CD4-positive, alpha-beta T cell treated with Interleukin-10 for 1 hour (primary cell): ENCODE measurements around the gene KDM4C.
A peak's percentile ranks its signal among the peaks of the same experiment; 100 is the strongest.

Experiments
- DNase-seq: peaks from one replicate; pipeline ENCODE4 v3.0.0-alpha.2; 2020

Gene KDM4C

DNA sequence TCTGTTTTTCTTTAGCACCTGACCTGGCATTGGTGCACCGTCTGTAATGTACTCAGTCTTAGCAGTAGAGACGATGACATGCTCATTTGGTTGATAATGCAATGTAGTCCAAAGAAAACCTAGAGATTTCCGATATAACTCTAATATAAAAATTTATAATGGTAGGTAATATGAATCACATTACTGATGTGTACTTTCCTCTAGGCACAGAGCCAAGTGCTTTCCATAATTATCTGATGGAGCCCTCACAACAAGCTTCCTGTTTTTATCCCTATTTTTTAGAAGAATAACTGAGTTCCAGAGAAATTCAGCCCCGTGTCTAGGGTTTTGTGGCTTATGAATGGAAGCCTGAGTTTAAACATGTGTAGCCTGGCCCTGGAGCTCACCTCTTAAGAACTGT is 53.7 kb downstream of the KDM4C start:
- DNase-seq = no peak

DNA sequence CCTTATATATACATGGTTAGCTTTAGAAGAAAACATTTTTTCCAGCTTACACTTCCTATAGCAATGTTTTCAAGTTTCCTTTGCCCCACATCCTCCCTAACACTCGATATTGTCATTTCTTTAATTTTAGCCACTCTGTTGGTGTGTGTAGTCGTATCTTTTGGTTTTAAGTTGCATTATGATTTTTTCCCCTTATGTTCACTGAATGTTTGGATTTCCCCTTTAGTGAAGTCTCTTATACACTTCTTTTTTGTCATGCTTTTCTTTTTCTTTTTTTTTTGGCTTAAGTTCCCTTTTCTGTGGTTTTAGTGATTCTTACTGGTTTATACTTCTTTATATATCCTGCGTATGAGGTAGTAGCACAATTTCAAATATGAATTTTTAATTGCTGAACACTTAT is 58.8 kb downstream of the KDM4C start:
- no peak for DNase-seq

DNA sequence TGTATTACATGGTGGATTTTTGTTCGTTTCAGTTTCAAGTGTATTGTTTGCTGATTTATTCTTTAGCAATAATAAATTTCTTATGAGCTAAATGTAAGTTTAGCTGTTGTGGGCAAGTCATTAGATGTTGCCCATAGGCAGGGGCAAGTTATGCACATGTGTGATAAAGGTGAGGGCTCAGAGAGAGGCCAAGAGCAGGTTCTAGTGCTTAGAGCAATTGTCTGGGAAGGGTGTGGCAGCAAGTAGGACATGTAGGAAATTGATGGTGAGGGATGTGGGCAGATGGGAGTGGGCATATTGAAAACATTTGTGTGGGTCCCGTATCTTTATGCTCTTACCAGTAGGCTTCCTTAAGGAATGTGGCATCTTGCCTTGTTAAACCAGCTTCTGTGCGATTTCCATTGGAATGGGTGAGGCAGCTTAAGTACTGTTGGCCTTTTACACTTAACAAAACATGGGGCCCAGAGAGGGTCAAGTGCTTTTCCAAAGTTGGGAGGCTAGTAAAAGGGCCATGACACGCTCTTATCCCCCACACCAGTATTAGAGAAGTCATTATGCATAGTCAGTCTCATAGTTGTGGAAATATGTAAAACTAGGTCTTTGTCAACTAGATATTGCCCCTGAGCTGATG is 60.6 kb downstream of the KDM4C start:
- no peak for DNase-seq

DNA sequence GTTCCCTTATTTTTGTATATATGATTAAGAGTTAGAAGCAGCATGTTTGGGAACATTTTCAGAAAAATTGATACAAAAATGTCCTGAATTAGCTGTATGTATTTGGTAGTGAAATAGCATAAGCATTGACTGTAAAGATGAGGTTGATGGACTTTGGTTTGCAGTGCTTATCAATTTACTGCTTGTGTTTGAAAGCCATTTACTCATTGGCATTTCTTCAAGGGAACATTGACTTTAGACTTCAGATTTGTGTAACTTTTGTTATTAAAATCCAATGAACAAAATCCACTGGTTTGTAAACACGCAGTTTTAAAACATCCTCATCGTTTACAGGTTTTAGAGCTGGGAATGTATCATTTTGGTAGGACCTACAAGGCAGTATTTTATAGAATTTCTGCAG is 61.3 kb downstream of the KDM4C start:
- no peak for DNase-seq

DNA sequence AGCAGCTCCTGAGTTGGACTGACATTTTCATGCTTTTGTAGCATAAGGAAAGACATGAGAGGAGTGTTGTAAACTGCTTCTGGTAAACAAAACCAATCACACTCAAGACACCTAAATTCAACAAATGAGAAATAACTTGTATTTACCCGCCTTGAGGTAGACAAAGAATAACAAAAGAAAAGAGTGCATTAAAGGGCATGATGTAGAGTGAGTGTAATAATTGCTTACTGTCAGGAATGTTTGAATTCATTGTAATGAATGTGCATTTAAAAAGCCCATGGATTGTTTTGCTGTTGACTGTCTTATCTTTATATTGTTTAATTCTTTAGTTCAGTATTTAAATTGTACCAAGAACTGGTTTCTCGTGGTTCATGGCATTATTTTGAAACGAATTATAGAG is 61.8 kb downstream of the KDM4C start:
- DNase-seq = no peak

DNA sequence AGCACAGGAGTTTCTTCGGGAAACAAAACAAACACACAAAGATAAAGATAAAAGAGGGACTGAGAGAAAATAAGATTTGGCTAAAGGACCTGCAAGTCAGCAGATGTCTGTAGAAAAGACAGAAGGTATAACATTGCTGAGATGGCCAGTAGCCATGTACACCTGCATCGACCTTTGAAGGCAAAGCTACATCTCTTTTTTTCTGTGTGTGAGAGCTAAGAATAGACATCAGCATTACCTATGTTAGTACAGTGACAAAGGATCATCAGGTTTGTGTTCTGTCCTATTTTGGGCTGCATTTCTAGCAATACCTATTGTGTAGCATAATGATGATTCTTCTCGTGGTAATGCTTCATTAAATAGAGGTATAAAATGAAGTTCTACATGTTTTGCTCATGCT is 64.9 kb downstream of the KDM4C start:
- DNase-seq = no peak

DNA sequence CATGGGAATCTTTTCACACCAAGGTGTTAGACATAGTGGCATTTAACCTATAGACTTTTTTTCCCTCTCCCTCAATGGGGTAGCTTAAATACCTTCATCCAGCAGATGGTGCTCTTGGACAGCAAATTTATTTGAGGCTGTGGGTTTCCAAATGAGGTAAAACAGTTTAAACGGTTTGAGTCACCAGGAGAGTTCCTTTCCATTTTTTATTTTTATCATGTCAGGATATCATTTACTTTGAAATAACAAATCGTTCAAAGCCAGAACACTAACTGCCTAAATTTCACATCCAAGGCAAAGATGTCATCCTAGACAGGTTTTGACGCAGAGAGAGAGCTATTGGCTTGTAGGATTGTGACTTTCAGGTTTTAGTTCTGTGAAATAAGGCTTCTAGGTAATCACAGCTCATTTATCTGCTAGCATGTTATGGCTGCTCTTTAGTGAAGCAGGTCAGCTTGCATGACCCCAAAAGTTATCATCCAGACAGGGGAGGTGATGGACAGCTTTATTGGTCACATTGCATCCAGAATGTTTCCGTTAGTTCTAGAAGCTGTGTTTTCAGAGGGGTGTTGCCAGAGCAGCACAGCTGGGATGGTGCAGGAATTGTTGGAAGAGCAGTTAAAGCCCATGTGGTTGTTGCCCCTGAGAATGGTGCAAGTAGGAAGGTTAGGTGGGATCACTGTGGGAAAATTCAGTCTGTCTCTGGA is 69.8 kb downstream of the KDM4C start:
- DNase-seq = peak; percentile 53

DNA sequence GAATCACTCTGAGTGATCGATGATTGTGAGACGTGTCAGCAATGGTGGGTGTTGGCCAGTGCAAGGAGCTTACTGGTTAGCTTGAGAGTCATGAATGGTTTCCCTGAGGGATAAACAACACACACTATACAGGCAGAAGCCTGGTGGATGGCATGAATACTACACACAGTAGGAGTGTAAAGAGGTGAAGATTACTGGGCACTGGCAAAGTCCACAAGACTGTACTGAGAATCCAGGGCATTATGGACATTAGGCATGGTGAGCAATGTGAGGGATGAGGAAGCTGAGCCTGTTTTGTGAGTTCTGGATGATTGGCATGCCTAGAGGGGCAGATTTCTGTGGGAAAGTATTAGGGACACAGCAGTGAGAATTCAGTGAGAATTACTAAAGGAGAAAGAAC is 71.3 kb downstream of the KDM4C start:
- DNase-seq = no peak

DNA sequence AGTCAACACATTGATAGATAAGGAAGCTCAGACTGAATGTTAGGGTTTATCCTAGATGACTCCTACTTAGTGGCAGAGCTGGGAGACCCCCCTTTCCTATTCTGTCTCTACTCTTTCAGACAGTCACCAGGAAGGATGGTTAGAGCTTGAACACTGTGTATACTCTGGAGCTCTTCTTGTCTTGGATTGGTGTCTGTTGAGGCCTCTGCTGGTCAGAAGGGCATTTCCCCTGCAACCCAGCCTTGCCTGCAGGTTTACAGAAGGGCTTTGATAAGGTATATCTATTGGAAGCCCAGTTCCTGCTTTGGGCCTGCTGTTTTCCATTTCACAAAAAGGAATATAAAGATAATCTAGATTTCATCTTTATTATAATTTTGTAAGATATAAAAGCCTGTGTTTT is 71.8 kb downstream of the KDM4C start:
- no peak for DNase-seq

DNA sequence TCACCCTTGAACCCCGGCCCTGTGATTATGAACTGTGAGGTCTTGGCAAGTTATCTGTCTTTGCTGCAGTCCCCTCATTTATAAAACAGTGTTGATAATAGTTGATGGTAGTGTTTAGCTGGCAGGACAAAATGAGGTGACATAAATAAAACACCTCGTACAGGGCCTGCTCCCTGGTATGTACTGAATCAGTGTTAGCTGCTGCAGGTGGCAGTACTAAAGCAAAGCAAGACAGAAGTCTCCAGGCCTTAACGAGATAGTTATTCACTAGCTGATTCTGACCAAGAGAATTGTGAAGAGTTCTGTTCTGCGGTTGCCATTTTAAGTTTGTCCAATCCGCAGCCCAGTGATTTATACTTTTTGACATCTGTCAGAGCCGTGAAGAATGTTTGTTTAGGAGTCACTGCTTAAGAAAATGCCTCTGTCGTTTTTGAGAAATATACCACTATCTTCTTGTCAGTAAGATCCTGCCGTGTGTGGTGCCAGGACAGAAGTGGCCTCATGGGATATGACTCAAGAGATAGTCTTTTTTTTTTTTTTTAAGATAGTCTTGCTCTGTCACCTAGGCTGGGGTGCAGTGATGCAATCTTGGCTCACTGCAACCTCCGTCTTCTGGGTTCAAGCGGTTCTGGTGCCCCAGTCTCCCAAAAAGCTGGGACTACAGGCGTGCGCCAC is 75.9 kb downstream of the KDM4C start:
- DNase-seq = no peak

DNA sequence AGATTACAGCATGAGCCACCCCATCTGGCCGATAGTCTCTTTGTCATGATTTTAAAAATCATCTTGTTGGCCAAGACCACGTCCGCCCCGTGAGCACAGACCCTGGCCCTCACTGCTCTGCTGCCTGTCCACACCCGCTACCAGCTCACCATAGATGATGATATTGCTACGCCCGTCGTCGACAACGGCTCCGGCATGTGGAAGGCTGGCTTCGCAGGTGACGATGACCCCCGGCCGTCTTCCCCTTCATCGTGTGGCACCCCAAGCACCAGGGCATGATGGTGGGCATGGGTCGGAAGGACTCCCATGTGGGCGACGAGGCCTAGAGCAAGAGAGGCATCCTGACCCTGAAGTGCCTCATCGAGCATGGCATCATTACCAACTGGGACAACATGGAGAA is 76.5 kb downstream of the KDM4C start:
- DNase-seq = no peak

DNA sequence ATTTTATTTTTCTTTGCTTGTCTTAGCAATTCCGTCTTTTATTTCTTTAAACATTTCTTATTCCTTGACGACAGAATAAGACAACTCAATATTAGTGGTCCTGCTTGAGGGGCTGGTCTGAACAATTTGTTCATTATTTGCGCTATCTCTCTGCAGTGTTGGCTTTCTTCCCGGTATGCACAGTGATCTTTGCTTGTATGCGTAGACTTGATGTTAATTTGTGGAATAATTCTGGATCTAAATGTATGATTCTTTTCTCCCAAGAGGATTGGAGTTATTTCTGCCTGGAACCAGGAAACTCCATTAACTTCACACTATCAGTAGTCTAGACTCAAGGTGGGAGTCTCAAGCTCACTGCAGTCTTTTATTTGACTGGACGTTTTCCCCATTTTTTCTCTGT is 80.4 kb downstream of the KDM4C start:
- no peak for DNase-seq

DNA sequence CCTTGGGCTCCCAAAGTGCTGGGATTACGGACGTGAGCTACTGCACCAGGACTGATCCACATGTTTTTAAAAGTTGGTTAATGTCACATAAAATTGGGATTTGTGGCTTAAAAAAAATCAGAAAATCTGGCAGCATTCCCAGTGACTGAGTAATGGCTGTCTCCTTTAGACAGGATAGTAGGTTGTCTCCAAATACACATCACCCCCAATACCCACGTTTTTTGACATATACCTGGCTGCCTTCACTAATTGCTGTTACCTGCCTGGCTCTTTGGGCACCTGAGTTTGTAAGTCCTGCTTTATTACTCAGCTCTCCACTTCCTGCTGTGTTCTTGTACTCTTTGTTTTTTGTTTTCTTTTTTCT is 84.8 kb downstream of the KDM4C start:
- no peak for DNase-seq

DNA sequence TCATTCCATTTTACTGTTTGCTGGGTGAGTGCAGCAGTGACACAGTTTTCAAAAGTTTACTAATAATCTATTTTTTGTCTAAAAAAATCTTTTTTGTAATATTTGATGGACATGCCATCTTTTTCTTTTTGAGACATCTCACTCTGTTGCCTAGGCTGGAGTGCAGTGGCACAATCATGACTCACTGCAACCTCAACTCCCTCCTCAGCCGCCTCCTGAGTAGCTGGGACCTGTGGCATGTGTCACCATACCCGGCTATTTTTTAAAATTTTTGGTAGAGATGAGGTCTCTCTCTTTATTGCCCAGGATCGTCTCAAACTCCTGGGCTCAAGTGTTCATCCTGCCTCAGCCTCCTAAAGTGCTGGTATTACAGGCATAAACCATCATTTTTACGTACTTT is 86.0 kb downstream of the KDM4C start:
- no peak for DNase-seq

DNA sequence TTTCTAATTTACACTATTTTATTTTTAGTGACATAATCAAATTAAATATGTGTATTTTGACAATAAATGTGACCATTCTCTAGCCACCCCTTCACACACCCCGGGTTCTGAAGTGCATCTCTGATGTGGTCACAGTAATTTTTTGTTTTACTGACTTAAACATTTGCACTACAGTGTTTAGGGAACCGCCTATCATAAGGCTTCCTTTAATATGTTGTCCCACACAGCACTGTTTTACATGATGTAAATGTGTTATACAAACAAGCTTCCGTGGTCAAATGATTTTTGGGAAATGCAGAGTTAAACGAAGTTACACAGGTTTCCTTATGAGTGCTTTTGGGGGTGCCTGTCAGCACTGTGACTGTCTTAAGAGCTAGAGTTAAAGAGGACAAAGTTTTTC is 86.5 kb downstream of the KDM4C start:
- no peak for DNase-seq

DNA sequence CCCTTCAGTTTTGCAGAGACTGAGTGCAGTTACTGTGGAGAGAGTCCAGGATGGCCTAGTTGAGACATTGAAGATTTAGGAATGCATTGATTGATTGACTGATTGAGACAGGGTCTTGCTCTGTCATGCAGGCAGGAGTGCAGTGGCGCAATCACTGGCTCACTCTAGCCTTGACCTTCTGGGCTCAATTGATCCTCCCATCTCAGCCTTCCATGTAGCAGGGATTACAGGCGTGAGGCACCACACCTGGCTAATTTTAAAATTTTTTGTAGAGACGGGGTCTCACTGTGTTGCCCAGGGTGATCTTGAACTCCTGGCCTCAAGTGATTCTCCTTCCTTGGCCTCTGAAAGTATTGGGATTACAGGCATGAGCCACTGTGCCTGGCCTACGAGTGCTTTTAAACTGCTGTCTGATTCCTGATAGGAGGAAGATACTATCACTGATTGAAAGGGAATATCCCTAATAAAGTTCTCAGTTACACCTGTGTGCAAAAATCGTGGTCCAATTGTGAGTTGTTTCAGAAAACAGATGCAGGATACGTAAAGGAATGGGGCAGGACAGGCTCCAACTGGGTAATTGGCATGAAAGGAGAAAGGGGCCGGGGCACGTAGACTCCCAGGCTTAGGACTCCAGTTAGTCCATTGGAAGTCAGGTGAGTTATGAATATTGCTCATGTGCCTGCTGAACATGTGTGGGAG is 87.5 kb downstream of the KDM4C start:
- DNase-seq = no peak

DNA sequence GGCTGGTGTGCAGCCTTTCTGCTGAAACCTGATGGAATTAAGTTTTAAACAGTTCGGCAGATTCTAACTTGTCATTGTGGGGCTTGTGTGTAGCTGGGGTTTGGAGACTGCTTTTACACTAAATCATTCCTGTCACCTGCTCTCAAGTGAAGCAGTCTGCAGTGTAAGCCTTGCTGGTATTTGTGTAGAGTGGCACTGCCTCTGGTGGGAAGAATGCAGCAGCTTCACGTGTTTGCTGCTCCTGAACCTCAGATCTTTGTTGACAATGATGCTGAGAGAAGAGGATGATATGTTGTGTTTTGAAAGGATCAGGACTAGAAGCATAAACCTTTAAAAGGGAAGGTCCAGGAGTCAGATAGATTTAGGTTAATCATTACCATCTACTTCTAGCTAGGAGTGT is 88.1 kb downstream of the KDM4C start:
- no peak for DNase-seq

DNA sequence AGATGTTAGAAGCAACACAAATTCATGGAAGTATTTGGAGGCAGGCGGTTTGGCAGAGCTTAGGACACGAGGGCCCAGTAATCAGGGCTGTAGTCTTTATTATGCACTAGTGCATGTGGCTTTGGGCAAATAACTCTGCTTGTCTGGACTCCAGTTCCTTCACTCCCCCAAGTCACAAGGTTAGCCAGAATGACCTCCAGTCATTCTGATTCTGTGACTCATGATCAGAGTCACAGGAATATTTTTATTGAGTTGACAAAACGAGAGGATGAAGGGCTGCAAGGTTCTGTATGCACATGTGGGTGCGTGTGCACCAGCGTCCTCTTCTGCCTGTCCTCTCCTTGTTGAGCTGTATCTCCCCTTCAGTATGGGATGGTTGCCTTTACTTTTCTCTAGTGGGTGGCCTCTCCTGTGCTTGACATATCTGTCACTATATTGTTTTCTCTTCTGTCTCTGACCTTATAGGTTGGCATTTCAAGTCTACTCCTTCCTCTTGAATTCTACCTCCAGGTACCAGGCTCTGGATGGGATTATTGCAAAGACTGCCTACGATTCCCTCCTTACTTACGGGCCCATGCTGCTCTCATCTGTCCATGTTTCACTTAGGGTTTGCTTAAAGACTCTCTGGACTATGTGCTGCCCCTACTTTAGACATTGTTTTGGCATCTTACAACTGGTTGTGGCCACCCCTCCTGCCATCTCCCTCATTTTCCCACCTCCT is 94.6 kb downstream of the KDM4C start:
- no peak for DNase-seq

DNA sequence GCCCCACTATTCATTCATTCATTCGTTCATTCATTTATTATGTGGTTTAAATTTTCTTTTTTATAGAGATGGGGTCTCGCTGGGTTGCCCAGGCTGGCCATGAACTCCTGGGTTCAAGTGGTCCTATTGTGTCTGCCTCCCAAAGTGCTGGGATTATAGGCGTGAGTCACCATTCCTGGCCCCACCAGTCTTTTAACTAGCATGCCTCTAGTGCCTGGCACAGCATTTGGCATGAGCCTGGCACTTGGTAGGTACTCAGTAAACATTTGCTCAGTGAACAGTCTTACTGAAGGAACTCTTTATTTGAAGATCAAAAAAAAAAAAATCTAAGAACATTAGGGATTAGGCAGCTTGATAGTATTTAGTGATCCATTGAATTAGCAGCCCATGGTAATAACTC is 98.1 kb downstream of the KDM4C start:
- no peak for DNase-seq

DNA sequence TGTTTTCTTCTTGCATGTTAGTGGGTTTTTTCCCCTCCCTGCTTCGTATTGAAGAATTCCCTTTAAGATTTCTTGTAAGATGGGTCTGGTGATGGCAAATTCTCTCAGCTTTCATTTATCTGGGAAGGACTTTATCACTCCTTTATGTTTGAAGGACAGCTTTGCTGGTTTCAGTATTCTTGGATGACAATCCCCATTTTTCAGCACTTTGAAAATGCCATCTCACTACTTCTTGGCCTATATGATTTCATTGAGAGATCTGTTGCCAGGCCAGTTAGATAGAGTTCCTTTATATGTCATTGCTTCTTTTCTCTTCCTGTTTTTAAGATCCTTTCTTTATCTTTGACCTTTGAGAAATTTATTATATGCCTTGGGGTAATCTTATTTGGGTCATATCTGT is 106.3 kb downstream of the KDM4C start:
- no peak for DNase-seq

DNA sequence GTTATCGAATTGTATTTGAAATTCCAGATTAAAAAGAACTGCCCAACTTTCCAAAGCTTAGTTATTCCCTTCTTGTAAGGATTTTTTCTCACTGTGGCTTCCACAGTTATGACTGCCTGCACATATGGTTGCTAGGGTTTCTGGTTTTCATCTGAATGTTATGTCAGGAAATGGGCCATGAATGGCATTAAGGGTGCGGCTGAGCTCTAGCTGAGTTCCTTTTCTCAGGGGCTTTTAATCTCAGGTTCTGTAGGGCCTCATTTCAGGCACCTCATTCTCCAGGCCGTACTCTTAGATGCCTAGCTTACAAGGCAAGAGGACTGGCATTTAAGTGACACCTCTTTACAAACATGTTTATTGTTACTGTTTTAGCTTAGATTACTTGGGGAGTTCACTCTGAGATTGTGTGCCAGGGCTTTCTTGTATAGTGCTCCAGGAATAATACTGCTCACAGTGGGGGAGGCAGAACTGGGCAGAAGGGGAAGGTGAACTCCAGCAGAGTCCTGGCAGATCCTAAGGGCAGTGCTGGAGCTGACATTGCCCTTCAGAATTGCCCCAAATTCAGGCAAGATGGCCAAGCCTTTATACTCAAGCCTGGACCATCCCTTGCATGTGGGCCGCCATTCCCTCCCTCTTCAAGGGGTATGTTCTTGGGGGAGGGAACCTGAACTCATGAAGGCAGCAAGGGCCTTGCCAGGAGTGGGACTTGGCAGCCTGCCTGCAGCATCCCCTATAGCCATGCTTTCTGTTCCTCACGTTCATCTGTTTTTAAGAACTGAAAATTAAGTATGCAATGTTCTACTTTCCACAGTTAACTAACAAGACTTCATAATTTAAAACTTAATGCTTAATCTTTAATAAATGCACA is 111.5 kb downstream of the KDM4C start:
- DNase-seq = no peak

DNA sequence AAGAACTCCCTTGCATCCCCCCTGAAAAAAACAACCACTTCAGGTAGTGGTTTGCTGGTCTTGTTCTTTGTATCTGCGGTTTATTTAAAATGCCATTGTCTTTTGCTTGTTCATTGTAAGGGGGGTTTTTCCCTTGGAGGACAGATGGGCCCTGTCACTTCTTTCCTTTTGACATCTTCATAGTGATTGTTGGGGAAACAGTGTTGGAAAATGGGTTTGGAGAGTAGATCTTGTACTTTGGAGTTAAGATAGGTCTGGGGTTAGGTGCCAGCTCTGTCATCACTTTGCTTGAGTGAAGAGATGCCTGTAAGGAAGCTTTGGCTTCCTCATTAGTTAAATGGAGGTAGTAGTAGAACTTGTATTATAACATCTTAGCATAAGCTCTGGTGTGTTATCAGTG is 112.4 kb downstream of the KDM4C start:
- no peak for DNase-seq
